AG10803 (cell line): Measurements from ENCODE around the gene IRF2BP2.
A peak's percentile ranks its signal among the peaks of the same experiment; 100 is the strongest.
"Not testable (repeated sequence)": the region's sequence is repeated elsewhere in the genome, so short reads cannot be mapped to it uniquely, and the experiment has no call there.

Source experiments
- DNase-seq: peaks from one replicate; pipeline ENCODE4 v3.0.0; 2010; ENCODE audit warnings: low read depth
- H3K4me3 ChIP-seq: 2 replicates; pipeline ENCODE4 v1.5.1; 2011; ENCODE audit warnings: mild to moderate bottlenecking, low read length, control low read depth
- CTCF ChIP-seq: conservative IDR thresholded peaks from 2 replicates; pipeline ENCODE4 v1.5.1; 2011; ENCODE audit warnings: mild to moderate bottlenecking, low read length, control low read depth, inconsistent platforms

The IRF2BP2 gene

GRCh38 chr1:234595899-234596298 lies 14.1 kb downstream of the IRF2BP2 start:
- DNase-seq = no peak
- no peak overlapping the region for H3K4me3 ChIP-seq
- TF ChIP-seq CTCF = no peak

GRCh38 chr1:234594575-234594974 lies 15.4 kb downstream of the IRF2BP2 start:
- DNase-seq = not testable (repeated sequence)

GRCh38 chr1:234593771-234594504 lies 16.0 kb downstream of the IRF2BP2 start:
- no peak for TF ChIP-seq CTCF
- no peak for DNase-seq
- no peak overlapping the region for H3K4me3 ChIP-seq

More at GRCh38 chr1:234594575-234594974, 15.4 kb downstream of the IRF2BP2 start:
- not testable (repeated sequence) for H3K4me3 ChIP-seq

- H3K4me3 ChIP-seq = no peak overlapping the region
- no peak for DNase-seq
- no peak for TF ChIP-seq CTCF
These were observed 16.9 kb downstream of the IRF2BP2 start for GRCh38 chr1:234593109-234593508.

- no peak for DNase-seq
- no peak for TF ChIP-seq CTCF
- no peak overlapping the region for H3K4me3 ChIP-seq
These were observed 17.7 kb downstream of the IRF2BP2 start for GRCh38 chr1:234592240-234592639.

- no peak for DNase-seq
- TF ChIP-seq CTCF = no peak
- H3K4me3 ChIP-seq = no peak overlapping the region
These were observed 18.8 kb downstream of the IRF2BP2 start for GRCh38 chr1:234591131-234591530.

- H3K4me3 ChIP-seq = no peak overlapping the region
- no peak for TF ChIP-seq CTCF
- peak; percentile 72 for DNase-seq
These were observed 19.9 kb downstream of the IRF2BP2 start for GRCh38 chr1:234589854-234590620.
